GM18498 (cell line): Measurements from ENCODE around the gene GNAQ.
"Not testable (repeated sequence)": the region's sequence is repeated elsewhere in the genome, so short reads cannot be mapped to it uniquely, and the experiment has no call there.

Experiments
- ATAC-seq: cut with Tn5 transposase; IDR thresholded peaks from one replicate; pipeline ENCODE4 v1.9.1; 2021; ENCODE audit warnings: mild to moderate bottlenecking, moderate library complexity; ENCODE audit not compliant: unreplicated experiment

The GNAQ gene

GRCh38 chr9:78031444-78031892 lies at the start of gene GNAQ:
Gene GNAQ (minus strand): TSS chr9:78031811. CDS start chr9:78031235, 576 bp downstream.
- no peak for ATAC-seq

- ATAC-seq: no peak
These were observed 43.0 kb upstream of the GNAQ start for GRCh38 chr9:78074385-78075291.

- no peak for ATAC-seq
These were observed 42.1 kb upstream of the GNAQ start for GRCh38 chr9:78073722-78074121.

GRCh38 chr9:78072586-78073199 lies 41.1 kb upstream of the GNAQ start:
- no peak for ATAC-seq

- ATAC-seq: no peak
These were observed 38.9 kb upstream of the GNAQ start for GRCh38 chr9:78070521-78070920.

- no peak for ATAC-seq
These were observed 32.5 kb upstream of the GNAQ start for GRCh38 chr9:78064075-78064474.

- ATAC-seq: no peak
These were observed 31.1 kb upstream of the GNAQ start for GRCh38 chr9:78062710-78063109.

GRCh38 chr9:78054218-78054617 lies 22.6 kb upstream of the GNAQ start:
- ATAC-seq: not testable (repeated sequence)

GRCh38 chr9:78053627-78054026 lies 22.0 kb upstream of the GNAQ start:
- ATAC-seq: no peak

- no peak for ATAC-seq
These were observed 18.8 kb upstream of the GNAQ start for GRCh38 chr9:78050421-78050820.

- ATAC-seq: no peak
These were observed 17.9 kb upstream of the GNAQ start for GRCh38 chr9:78049484-78049883.

GRCh38 chr9:78047106-78047505 lies 15.5 kb upstream of the GNAQ start:
- no peak for ATAC-seq

- ATAC-seq: no peak
These were observed 14.5 kb upstream of the GNAQ start for GRCh38 chr9:78046112-78046511.

GRCh38 chr9:78044886-78045285 lies 13.3 kb upstream of the GNAQ start:
- ATAC-seq: no peak

- no peak for ATAC-seq
These were observed 12.6 kb upstream of the GNAQ start for GRCh38 chr9:78044189-78044588.

- ATAC-seq: no peak
These were observed 10.4 kb upstream of the GNAQ start for GRCh38 chr9:78041971-78042370.

GRCh38 chr9:78040726-78041125 lies 9.1 kb upstream of the GNAQ start:
- no peak for ATAC-seq

- no peak for ATAC-seq
These were observed 7.1 kb upstream of the GNAQ start for GRCh38 chr9:78038620-78039300.

GRCh38 chr9:78035383-78035993 lies 3.9 kb upstream of the GNAQ start:
- ATAC-seq: no peak

- ATAC-seq: no peak
These were observed 2.3 kb upstream of the GNAQ start for GRCh38 chr9:78033870-78034269.
